ENCODE measurements around the gene OR52I2.

OR52I2 gene

DNA sequence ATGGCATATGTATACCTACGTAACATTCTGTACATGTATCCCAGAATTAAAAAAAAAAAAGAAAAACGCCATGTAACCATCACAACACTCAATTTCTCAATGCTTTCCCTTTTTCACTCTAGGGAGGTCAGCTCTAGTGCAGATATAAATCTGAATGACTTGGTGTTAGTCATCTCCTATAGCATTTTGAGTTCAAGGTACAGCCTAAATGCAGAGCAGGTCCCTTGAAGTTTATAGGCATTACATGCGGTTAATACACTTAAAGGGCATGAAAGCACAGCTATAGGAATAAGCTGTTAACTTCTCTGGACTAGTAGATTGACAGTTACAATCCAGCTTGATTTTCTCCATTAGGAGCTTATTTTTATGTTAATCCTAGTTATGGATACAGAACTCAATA is 16.2 kb upstream of the OR52I2 start:
- no peaks in the 10 kb centered on the region; the same call in 1 of the 2 replicates for H3K27me3 ChIP-seq (ENCODE audit: insufficient read depth, low read length)

DNA sequence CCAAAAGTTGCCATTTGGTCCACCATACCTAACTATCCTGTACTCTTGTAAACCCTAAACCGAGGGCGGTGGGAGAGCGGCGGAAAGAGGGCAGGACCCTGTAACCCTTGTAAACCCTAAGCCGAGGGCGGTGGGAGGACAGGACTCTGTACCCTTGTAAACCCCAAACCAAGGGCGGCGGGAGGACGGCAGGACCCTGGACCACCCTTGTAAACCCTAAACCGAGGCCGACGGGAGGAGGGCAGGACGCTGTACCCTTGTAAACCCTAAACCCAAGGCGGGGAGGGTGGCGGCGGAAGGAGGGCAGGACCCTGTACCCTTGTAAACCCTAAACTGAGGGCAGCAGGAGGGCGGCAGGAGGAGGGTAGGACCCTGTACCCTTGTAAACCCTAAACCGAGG is 12.5 kb upstream of the OR52I2 start:
- Histone ChIP-seq H3K79me2 (ENCODE audit: control insufficient read depth, insufficient read depth, low read length, unreplicated experiment) (no peaks in the 10 kb centered on the region), H3K27me3 (ENCODE audit: insufficient read depth, low read length) (peaks cover 9% of the 10 kb centered on the region; the same call in 1 of the 2 replicates), H3K36me3 (ENCODE audit: insufficient read depth, low read length) (no peaks in the 10 kb centered on the region), H3K4me3 (ENCODE audit: low read depth, low read length) (no peak overlapping the region), H3K4me1 (ENCODE audit: control insufficient read depth, insufficient read depth, low read length, unreplicated experiment) (no peaks in the 10 kb centered on the region), H2AFZ (ENCODE audit: low read length, unreplicated experiment) (no peak overlapping the region), H3K27ac (ENCODE audit: low read depth, low read length) (no peak overlapping the region)

More for the DNA sequence above, 16.2 kb upstream of the OR52I2 start:
- H3K27ac ChIP-seq (ENCODE audit: low read depth, low read length) = no peak overlapping the region
- H3K79me2 ChIP-seq (ENCODE audit: control insufficient read depth, insufficient read depth, low read length, unreplicated experiment) = no peaks in the 10 kb centered on the region
- H3K4me3 ChIP-seq (ENCODE audit: low read depth, low read length) = no peak overlapping the region
- no peak overlapping the region for H2AFZ ChIP-seq (ENCODE audit: low read length, unreplicated experiment)
- H3K4me1 ChIP-seq (ENCODE audit: control insufficient read depth, insufficient read depth, low read length, unreplicated experiment) = no peaks in the 10 kb centered on the region
- no peaks in the 10 kb centered on the region for H3K36me3 ChIP-seq (ENCODE audit: insufficient read depth, low read length)

DNA sequence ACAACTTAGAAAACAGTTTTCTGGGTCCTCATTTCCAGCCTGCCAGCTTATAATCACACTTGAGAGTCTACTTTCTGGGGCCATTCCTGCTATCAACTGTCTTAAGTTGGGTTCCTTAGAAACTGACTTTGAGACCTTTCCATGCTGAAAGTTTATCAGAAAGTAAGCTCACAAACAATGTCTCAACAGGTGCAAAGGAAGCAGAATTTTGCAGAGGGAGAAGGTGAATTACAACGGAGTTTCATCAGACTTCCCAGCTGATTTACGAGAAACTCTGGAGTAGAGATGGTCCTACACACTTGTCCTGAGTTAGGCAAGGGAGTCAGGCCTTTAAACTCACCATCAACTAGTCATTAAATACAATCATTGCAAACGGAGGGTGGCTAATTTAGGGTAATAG is 4.7 kb upstream of the OR52I2 start:
- no peaks in the 10 kb centered on the region for H3K36me3 ChIP-seq (ENCODE audit: insufficient read depth, low read length)
- no peak overlapping the region for H3K27ac ChIP-seq (ENCODE audit: low read depth, low read length)
- H2AFZ ChIP-seq (ENCODE audit: low read length, unreplicated experiment) = no peak overlapping the region
- H3K27me3 ChIP-seq (ENCODE audit: insufficient read depth, low read length) = peaks cover 51% of the 10 kb centered on the region
- no peaks in the 10 kb centered on the region for H3K4me1 ChIP-seq (ENCODE audit: control insufficient read depth, insufficient read depth, low read length, unreplicated experiment)
- H3K4me3 ChIP-seq (ENCODE audit: low read depth, low read length) = no peak overlapping the region
- no peaks in the 10 kb centered on the region for H3K79me2 ChIP-seq (ENCODE audit: control insufficient read depth, insufficient read depth, low read length, unreplicated experiment)

DNA sequence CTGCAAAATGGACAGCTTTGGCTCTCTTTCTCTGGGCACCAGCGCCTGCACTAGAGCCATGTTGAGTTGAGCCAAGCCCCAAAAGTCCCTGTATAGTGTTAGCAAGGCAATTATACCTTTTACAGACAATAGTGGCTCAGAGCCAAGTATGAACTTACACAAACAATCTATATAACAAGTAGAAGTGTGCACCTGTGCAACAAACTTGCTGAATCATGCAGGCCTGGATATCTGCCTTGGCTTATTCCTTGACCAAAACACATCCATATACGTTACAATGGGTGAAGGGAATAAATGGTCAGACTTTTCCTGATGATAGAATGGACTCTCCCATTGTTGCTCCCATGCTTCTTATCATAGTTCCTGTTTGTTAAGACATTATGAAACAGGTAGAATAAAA is 3.8 kb upstream of the OR52I2 start:
- Histone ChIP-seq H3K36me3 (ENCODE audit: insufficient read depth, low read length) (no peaks in the 10 kb centered on the region), H3K4me3 (ENCODE audit: low read depth, low read length) (no peak overlapping the region), H3K27me3 (ENCODE audit: insufficient read depth, low read length) (peaks cover 51% of the 10 kb centered on the region), H3K4me1 (ENCODE audit: control insufficient read depth, insufficient read depth, low read length, unreplicated experiment) (no peaks in the 10 kb centered on the region), H3K79me2 (ENCODE audit: control insufficient read depth, insufficient read depth, low read length, unreplicated experiment) (no peaks in the 10 kb centered on the region), H3K27ac (ENCODE audit: low read depth, low read length) (no peak overlapping the region), H2AFZ (ENCODE audit: low read length, unreplicated experiment) (no peak overlapping the region)

GRCh38 chr11:4578624-4579023 is 2.9 kb upstream of the OR52I2 start:
- H3K4me3 ChIP-seq (ENCODE audit: low read depth, low read length) = no peak overlapping the region
- H3K36me3 ChIP-seq (ENCODE audit: insufficient read depth, low read length) = no peaks in the 10 kb centered on the region
- no peak overlapping the region for H2AFZ ChIP-seq (ENCODE audit: low read length, unreplicated experiment)
- no peak overlapping the region for H3K27ac ChIP-seq (ENCODE audit: low read depth, low read length)
- no peaks in the 10 kb centered on the region for H3K4me1 ChIP-seq (ENCODE audit: control insufficient read depth, insufficient read depth, low read length, unreplicated experiment)
- H3K79me2 ChIP-seq (ENCODE audit: control insufficient read depth, insufficient read depth, low read length, unreplicated experiment) = no peaks in the 10 kb centered on the region
- peaks cover 48% of the 10 kb centered on the region for H3K27me3 ChIP-seq (ENCODE audit: insufficient read depth, low read length)

DNA sequence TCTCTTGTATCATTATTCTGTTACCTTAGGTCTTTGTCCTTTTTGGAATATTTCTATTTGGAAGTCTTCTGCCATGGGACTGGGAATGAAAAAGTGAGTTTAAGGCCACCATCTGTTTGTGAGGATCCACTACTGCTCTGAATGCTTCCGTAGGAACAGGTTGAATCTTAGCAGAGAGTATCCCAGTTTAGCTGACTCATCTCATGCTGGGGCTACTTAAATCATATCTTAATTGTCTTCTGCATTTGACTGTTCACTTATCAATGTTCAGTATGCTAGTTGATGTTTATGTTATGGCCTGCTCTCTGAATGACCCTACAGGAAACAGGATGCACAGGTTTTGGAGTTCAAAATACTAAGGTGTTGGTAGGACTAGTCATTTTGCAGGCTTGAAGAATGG is 1.4 kb upstream of the OR52I2 start:
- Histone ChIP-seq H3K27me3 (ENCODE audit: insufficient read depth, low read length) (peaks cover 60% of the 10 kb centered on the region), H3K36me3 (ENCODE audit: insufficient read depth, low read length) (no peaks in the 10 kb centered on the region), H3K79me2 (ENCODE audit: control insufficient read depth, insufficient read depth, low read length, unreplicated experiment) (no peaks in the 10 kb centered on the region), H2AFZ (ENCODE audit: low read length, unreplicated experiment) (no peak overlapping the region), H3K4me1 (ENCODE audit: control insufficient read depth, insufficient read depth, low read length, unreplicated experiment) (no peaks in the 10 kb centered on the region), H3K4me3 (ENCODE audit: low read depth, low read length) (no peak overlapping the region), H3K27ac (ENCODE audit: low read depth, low read length) (no peak overlapping the region)

GRCh38 chr11:4589017-4589416 is 7.5 kb downstream of the OR52I2 start:
- Histone ChIP-seq H3K4me1 (ENCODE audit: control insufficient read depth, insufficient read depth, low read length, unreplicated experiment) (no peaks in the 10 kb centered on the region), H3K27me3 (ENCODE audit: insufficient read depth, low read length) (peaks cover 33% of the 10 kb centered on the region), H2AFZ (ENCODE audit: low read length, unreplicated experiment) (no peak overlapping the region), H3K4me3 (ENCODE audit: low read depth, low read length) (no peak overlapping the region), H3K27ac (ENCODE audit: low read depth, low read length) (no peak overlapping the region), H3K36me3 (ENCODE audit: insufficient read depth, low read length) (no peaks in the 10 kb centered on the region), H3K79me2 (ENCODE audit: control insufficient read depth, insufficient read depth, low read length, unreplicated experiment) (no peaks in the 10 kb centered on the region)

GRCh38 chr11:4593739-4594138 is 12.2 kb downstream of the OR52I2 start, which contains the start of gene OR52I1:
Gene OR52I1 (plus strand): TSS chr11:4594039. CDS start chr11:4594039, 0 bp downstream.
- Histone ChIP-seq H3K79me2 (ENCODE audit: control insufficient read depth, insufficient read depth, low read length, unreplicated experiment) (no peaks in the 10 kb centered on the region), H3K4me3 (ENCODE audit: low read depth, low read length) (no peak within 1 kb of the TSS), H3K27ac (ENCODE audit: low read depth, low read length) (no peak within 1 kb of the TSS), H3K36me3 (ENCODE audit: insufficient read depth, low read length) (0 out of 2 replicates have a peak, but pooled peaks cover 3% of the 10 kb centered on the region), H3K4me1 (ENCODE audit: control insufficient read depth, insufficient read depth, low read length, unreplicated experiment) (no peaks in the 10 kb centered on the region), H2AFZ (ENCODE audit: low read length, unreplicated experiment) (no peak within 1 kb of the TSS), H3K27me3 (ENCODE audit: insufficient read depth, low read length) (peaks cover 16% of the 10 kb centered on the region)

DNA sequence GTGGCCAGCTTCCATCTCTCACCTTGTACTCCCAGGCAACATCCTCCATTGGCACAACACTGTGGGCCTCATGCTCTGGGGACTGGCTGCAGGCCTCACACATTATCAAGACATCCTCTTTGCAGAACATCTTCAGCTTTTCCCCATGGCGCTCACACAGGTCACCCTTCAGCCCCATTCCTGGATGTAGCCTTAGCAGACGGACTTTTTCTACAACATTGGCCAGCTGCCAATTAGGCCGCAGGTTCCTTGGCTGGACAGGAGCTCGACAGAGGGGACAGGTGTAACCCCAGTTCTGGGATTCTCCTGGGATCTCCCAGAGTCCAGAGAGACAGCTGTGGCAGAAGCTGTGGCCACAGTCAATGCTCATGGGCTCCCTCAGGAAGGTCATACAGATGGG is 23.5 kb downstream of the OR52I2 start:
- Histone ChIP-seq H3K27ac (ENCODE audit: low read depth, low read length) (no peak overlapping the region), H3K4me1 (ENCODE audit: control insufficient read depth, insufficient read depth, low read length, unreplicated experiment) (peaks cover 15% of the 10 kb centered on the region), H2AFZ (ENCODE audit: low read length, unreplicated experiment) (no peak overlapping the region), H3K4me3 (ENCODE audit: low read depth, low read length) (no peak overlapping the region), H3K27me3 (ENCODE audit: insufficient read depth, low read length) (no peaks in the 10 kb centered on the region), H3K36me3 (ENCODE audit: insufficient read depth, low read length) (peaks cover 11% of the 10 kb centered on the region), H3K79me2 (ENCODE audit: control insufficient read depth, insufficient read depth, low read length, unreplicated experiment) (peaks cover 7% of the 10 kb centered on the region)

DNA sequence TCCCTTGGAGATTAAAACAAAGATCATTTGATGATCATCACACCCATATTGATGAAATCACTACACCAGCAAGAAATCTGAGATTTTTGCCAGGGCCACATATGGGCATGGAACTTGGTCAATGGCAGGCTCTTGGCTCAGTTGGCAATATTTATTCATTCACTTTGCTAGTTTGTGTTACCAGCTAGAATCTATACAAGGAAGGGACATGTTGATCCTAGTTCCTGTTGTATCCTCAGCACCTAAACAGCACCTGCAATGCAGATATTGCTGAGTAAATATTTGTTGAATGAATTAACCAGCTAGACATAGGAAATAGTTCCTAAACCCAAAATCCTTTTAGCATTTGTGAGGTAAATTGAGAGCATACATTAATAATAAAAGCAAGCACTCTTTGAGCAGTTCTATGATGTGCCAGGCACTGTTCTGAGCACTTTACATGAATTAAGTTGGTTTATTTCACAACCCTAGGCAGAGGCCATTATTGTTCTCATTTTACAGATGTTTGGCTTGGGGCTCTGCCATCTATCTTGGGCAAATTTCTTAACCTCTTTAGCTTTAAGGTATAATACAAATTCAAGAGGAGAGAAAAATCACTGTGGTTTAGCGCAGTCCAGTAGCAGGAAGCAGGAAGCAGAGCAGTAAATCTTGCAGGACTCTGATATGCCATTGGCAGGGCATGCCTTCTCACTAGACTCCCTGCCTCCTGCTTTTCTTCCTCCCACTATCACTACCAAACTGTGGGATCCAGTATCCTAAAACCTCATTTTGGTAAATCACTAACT is 24.9 kb downstream of the OR52I2 start:
- H3K27me3 ChIP-seq (ENCODE audit: insufficient read depth, low read length) = no peaks in the 10 kb centered on the region
- H3K36me3 ChIP-seq (ENCODE audit: insufficient read depth, low read length) = peaks cover 11% of the 10 kb centered on the region
- no peak overlapping the region for H3K27ac ChIP-seq (ENCODE audit: low read depth, low read length)
- H2AFZ ChIP-seq (ENCODE audit: low read length, unreplicated experiment) = peak overlapping the region; percentile 55
- H3K79me2 ChIP-seq (ENCODE audit: control insufficient read depth, insufficient read depth, low read length, unreplicated experiment) = peaks cover 7% of the 10 kb centered on the region
- H3K4me1 ChIP-seq (ENCODE audit: control insufficient read depth, insufficient read depth, low read length, unreplicated experiment) = peaks cover 15% of the 10 kb centered on the region
- H3K4me3 ChIP-seq (ENCODE audit: low read depth, low read length) = peak overlapping the region; percentile 91

- Histone ChIP-seq H3K27me3 (ENCODE audit: insufficient read depth, low read length) (no peaks in the 10 kb centered on the region), H2AFZ (ENCODE audit: low read length, unreplicated experiment) (peak overlapping the region; percentile 92), H3K4me3 (ENCODE audit: low read depth, low read length) (peak overlapping the region; percentile 91), H3K36me3 (ENCODE audit: insufficient read depth, low read length) (peaks cover 11% of the 10 kb centered on the region), H3K4me1 (ENCODE audit: control insufficient read depth, insufficient read depth, low read length, unreplicated experiment) (peaks cover 15% of the 10 kb centered on the region), H3K79me2 (ENCODE audit: control insufficient read depth, insufficient read depth, low read length, unreplicated experiment) (peaks cover 7% of the 10 kb centered on the region), H3K27ac (ENCODE audit: low read depth, low read length) (peak overlapping the region; percentile 77)
These were observed 25.6 kb downstream of the OR52I2 start for GRCh38 chr11:4607096-4607495.

Data from ACC112 (cell line).